NOMO-1 treated with DMSO at 0.1 percent for 48 hours (cell line): ENCODE measurements around the gene ACOX1.

Experiments used
- DNase-seq: peaks from one replicate; lab custom pipeline; 2025; ENCODE audit not compliant: unreplicated experiment; lab: John Stamatoyannopoulos, UW

ACOX1 gene

GRCh38 chr17:76008630-76009425 is 29.9 kb upstream of the ACOX1 start:
- no peak for DNase-seq

DNA sequence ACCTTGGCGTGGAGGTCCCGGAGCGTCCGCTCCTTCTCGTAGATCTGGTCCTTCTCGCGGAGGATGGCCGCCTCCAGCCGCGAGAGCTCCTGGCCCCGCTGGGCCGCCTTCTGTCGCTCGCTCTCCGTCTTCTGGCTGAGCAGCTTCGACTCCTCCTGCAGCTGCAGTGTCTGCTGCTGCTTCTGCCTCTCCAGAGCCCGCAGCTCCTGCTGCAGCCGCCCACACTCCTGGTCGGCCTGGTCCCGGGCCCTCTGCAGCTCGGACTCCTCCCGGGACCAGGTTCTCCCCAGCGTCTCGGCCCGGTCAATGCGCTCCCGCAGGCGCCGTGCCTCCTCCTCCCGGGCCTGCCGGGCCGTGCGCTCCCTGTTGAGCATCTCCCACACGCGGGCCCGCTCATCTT is 29.2 kb upstream of the ACOX1 start:
- DNase-seq, result no peak

DNA sequence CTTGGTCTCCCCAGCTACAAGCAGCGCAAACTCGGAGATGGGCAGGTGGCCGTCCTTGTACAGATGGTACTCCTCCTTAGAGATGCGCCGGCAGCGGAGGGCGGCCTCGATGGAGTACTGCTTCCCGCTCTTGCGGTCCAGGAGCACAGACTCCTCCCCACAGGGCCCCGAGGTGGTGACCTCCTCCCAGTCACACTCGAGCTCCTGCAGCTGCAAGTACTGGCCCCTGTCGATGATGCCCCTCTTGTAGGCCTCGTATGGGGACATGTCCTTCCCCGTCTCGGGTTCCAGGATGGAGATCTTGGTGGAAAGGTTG is 28.8 kb upstream of the ACOX1 start:
- DNase-seq, result no peak

- no peak for DNase-seq
These were observed 28.3 kb upstream of the ACOX1 start for GRCh38 chr17:76007131-76007849.

DNA sequence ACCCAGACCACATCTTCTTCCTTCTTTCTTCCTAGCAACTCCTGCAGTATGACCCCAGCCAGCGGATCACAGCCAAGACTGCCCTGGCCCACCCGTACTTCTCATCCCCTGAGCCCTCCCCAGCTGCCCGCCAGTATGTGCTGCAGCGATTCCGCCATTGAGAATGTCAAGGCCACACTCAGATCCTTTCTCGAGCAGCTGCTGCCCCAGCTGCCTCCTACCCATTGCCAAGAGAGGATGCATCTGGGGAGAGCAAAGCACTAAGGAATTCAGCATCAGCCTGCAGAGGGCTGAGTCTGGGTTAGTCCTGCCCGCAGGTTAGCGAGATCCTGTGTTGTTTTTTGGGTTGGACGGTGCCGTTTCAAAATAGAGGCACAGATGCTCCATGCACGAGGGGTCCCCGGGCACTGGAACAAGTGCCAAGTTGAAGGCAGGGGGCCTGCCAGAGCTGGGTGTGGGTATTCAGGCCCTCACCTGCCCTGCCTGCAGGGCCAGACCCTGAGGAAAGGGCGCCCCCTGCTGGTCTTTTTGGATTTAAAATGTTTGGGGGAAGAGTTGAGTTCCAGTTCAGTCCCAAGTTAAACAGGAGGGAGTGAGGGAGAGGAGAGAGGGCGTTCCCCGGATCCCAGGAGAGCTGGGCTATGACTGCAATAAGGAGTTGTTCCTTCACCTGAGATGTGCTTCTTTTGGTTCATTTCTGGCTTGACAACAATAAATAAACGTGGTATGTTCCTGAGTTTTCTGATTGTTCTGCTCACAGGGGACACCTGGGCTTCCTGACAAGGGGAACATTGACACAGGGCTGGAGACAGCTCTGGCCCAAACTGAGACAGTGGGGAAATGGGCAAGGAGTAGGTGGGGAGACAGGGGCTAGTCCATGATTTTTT is 26.5 kb upstream of the ACOX1 start:
- peak; percentile 41 for DNase-seq

- no peak for DNase-seq
These were observed 25.8 kb upstream of the ACOX1 start for GRCh38 chr17:76004750-76005262.

- no peak for DNase-seq
These were observed 24.9 kb upstream of the ACOX1 start for GRCh38 chr17:76003915-76004314.

DNA sequence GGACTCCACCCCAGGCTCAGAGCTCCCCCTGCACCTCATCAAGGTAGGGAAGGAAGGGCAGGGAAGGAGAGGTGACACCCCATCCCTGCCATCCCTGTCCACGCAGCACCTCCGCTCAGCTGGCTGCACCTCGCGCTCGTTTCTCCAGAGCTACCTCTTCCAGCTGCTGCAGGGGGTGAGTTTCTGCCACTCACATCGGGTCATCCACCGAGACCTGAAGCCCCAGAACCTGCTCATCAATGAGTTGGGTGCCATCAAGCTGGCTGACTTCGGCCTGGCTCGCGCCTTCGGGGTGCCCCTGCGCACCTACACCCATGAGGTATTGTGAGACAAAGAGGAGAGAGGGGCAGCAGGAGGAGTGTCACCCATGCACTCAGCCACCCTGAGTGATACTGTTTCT is 23.1 kb upstream of the ACOX1 start:
- no peak for DNase-seq

DNA sequence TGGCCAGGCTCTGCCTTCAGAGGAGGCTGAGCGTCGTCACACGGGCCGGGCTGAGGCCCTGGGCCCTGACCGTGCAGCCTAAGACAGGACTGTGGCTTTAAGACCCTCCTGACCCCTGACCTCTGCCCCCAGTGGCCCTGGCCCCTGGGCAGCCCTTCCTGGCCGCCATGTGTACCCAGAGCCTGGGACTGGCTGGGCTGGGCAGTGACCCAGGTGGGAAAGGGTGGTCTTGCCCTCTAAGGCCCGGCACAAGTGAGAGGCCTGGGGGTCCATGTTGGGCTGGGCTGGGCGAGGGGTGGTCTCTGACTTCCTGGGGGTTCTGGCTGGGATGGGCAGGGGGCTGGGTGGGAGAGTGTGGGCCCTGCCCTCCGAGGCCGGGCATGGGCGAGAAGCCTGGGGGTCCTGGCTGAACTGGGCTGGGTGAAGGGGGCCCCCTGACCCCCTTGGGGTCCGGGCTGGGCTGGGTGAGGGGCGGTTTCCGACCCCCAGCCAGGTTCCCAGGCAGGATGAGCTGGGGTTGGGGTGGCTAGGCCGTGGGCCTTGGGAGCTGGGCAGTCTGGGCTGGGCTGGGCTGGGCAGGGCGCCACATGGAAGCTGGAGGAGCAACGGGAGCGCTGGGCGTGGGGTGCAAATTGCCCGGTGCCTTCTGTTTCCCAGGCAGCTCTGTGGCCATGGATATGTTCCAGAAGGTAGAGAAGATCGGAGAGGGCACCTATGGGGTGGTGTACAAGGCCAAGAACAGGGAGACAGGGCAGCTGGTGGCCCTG is 22.0 kb upstream of the ACOX1 start, which contains the start of gene CDK3:
Gene CDK3, plus strand, starts transcription at position 101 of the 767 bp plus-strand sequence. Its CDS starts 571 bp downstream, at position 672.
- no peak for DNase-seq

DNA sequence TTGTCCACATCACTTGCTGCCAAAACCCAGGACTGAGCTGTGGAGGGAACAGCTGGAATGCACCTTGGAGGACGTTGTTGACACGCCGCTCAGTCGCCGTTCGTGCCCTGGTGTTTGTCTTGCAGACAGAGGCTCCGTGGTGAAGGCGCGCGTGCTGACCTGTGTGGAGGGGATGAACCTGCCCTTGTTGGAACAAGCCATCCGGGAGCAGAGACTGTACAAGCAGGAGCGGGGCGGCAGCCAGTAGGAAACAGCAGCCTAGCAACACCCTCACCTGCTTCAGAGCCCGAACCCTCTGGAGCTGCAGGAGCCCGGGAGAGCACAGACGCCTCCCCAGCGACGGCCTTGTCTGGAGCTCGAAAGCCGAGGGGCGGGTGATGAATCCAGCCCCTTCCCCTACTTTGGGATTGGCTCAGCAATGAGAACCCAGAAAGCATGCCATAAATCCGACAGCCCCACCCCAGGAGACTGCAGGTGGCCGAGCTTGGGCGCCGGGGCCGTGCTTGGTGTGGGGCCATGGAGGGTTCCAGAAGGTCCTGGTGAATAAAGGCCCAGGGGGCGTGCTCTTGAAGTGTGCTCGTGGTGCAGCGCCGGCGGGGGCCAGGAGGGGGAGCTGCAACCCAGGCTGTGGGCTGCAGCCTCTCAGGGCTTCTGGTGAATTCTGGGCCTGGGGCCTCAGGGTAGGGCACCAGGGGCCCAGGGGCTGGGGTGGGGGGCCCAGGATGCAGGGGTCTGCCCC is 21.2 kb upstream of the ACOX1 start:
- peak; percentile 30 for DNase-seq

GRCh38 chr17:75998327-75998795 is 19.4 kb upstream of the ACOX1 start:
- no peak for DNase-seq

DNA sequence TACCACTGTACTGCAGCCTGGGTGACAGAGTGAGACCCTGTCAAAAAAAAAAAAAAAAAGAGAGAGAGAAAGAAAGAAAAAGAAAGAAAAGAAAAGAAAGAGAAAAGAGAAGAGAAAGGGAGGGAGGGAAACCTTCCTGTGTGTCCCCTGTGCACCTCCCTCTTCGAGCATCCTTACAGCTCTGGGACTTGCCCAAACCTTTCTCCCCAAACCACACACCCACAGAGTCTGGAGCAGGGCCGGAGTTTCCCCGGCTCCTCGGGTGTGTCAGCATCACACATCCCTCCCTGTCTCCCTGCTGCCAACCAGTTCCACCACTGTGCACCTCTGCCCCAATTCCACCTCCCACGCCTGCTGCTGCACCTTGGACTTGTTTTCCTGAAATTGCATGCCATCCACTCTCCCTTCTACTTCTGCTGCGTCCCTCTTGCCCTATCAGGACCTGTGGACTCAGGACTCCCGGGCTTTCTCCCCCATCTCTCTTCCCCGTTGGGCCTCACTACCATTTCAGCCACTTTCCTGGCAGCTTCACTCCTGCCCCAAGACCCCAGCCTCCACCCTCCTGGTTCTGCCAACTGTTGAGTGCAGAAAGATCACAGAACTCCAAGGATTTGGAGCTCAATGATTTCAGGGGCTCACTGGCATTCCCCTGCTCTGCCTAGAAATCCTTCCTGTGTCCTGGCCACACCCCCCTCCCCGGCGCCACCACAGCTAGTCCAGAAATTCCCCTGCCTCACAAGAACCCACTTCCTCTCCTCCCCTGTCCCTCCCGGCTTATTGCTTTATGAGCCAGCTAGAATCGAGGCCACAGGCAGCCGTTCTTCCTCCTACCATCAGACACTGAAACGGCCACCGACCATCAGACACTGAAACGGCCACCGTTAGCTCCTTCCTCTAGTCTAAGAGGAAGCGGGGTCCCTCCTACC is 18.0 kb upstream of the ACOX1 start:
- peak; percentile 64 for DNase-seq

GRCh38 chr17:75995385-75995925 is 16.5 kb upstream of the ACOX1 start:
- no peak for DNase-seq

GRCh38 chr17:75994802-75995370 is 15.9 kb upstream of the ACOX1 start:
- DNase-seq, result no peak

DNA sequence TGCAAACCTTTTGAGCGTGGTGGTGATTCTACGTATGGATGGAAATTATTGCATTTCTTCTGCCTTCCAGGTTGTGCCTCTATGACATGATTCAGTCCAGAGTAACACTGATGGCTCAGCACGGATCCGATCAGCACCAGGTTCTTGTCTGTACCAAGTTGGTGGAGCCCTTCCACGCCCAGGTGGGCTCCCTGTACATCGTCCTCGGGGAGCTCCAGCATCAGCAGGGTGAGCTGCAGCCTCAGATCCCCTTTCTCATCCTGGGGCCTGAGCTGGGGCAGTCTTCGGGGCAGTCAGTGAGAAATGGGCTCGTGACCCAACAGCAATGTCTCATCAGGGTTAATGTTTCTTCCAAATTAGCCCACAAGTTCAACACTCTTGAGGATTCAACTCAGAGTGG is 12.4 kb upstream of the ACOX1 start:
- DNase-seq, result no peak

- no peak for DNase-seq
These were observed 8.1 kb upstream of the ACOX1 start for GRCh38 chr17:75987041-75987440.

DNA sequence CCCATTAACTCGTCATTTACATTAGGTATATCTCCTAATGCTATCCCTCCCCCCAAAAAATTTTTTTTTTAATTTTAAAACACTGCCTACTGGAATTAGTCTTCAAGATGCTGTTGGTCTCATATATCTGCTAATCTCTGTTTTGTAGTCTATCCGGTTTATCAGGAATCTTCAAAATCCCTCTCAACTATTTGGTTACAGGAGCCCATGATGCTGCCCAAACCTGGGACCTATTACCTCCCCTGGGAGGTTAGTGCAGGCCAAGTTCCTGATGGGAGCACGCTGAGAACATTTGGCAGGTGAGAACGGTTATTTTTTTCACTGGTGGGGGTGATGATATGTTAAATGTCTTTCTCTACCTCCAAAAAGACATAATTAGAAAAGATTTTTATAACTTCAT is 7.0 kb upstream of the ACOX1 start:
- DNase-seq, result no peak
